Measurements from ENCODE around the gene GMDS.

The GMDS gene

DNA sequence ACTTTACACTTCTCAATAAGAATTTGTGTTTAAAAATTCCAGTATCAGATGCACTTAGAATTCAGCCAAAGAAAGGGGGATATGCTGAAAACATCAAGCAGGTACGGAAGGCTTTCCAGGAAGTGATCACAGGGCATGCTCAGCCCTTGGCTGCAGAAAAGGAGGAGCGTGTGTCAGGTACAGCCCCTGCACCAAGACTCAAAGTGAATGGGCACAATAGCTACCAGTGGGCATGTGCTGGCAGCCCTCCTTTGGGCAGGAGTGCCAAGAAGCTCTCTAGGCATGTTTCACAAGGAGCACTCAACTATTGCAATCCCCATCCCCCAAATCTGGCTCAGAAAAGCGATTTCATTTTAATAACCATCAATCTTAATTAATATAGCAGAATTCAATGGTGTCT lies 298.8 kb downstream of the GMDS start:
- TF ChIP-seq, protein P1, sequence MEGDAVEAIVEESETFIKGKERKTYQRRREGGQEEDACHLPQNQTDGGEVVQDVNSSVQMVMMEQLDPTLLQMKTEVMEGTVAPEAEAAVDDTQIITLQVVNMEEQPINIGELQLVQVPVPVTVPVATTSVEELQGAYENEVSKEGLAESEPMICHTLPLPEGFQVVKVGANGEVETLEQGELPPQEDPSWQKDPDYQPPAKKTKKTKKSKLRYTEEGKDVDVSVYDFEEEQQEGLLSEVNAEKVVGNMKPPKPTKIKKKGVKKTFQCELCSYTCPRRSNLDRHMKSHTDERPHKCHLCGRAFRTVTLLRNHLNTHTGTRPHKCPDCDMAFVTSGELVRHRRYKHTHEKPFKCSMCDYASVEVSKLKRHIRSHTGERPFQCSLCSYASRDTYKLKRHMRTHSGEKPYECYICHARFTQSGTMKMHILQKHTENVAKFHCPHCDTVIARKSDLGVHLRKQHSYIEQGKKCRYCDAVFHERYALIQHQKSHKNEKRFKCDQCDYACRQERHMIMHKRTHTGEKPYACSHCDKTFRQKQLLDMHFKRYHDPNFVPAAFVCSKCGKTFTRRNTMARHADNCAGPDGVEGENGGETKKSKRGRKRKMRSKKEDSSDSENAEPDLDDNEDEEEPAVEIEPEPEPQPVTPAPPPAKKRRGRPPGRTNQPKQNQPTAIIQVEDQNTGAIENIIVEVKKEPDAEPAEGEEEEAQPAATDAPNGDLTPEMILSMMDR (IDR thresholded peaks at IDR 0.05; ENCODE audit: insufficient read depth, low read depth, low read length, missing control alignments), result no peak
- peak; percentile 52 for DNase-seq (ENCODE audit: low read depth)
- peak overlapping the region; percentile 6 for H3K4me3 ChIP-seq (ENCODE audit: low read length)

DNA sequence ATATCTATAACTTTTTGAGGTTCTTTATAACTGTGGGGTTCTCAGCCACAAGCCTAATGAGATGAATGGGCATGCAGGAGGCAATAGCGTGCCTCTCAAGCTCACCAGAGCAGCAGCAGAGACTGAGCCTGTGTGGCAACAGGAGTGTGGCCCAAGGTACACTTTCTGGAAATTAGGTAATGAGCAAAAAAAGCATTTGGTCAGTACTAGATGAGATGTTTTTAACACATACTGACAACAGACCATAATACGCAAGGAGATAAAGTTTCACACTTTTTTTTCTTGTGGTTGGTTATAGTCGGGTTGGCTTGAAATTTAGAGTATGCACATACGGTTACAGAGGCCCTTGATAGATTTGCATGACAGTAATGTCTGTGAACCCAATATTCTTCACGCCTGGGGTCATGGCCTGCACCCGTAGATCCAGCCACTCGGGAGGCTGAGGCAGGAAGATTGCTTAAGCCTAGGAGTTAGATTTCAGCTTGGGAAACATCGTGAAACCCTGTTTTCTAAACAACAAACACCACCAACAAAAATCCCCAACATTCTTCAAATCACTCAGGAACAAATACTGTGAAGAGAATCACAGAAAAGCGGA lies 300.1 kb downstream of the GMDS start:
- H3K4me3 ChIP-seq (ENCODE audit: low read length), result no peak overlapping the region
- no peak for DNase-seq (ENCODE audit: low read depth)
- TF ChIP-seq, protein P1 (IDR thresholded peaks at IDR 0.05; ENCODE audit: insufficient read depth, low read depth, low read length, missing control alignments), result no peak

DNA sequence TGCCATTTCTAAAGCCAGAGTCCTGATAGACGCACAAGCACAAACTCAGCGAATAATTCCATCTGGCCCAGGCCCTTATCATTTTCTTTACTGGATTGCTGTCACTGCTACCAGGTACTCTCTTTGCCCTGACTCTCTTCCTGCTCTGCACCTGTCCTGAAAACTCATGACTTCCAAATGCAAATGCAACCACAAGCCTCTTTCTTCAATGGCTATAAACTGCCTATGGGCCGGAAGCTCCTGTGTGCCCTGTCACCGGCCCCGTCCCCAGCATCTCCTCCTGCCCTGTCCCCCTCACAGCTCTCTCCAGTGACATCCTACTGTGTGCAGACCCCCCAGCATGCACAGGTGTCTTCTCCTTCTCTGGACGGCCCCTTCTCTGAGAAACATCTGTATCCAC lies 302.6 kb downstream of the GMDS start:
- DNase-seq (ENCODE audit: low read depth), result no peak
- TF ChIP-seq, protein P1 (IDR thresholded peaks at IDR 0.05; ENCODE audit: insufficient read depth, low read depth, low read length, missing control alignments), result no peak
- H3K4me3 ChIP-seq (ENCODE audit: low read length), result no peak overlapping the region

DNA sequence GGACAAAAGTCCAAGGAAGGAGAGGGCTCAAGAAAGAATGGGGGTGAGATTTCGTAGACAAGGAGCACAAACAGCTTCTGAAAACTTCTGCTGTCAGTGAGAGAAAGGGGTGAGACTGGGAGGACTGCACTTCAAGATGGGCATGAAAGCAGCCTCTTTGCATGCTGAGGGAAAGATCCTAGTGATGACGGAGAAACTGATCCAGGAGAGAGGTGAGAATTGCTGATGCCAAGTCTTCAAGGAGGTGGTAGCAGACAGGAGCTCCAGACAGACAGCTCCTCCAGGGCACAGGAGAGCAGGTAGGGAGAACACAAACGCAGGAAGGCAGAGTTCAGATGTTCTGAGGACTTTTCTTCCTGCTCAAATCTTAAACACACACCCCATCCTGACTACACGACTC lies 303.9 kb downstream of the GMDS start:
- no peak for DNase-seq (ENCODE audit: low read depth)
- TF ChIP-seq, protein P1 (IDR thresholded peaks at IDR 0.05; ENCODE audit: insufficient read depth, low read depth, low read length, missing control alignments), result no peak
- H3K4me3 ChIP-seq (ENCODE audit: low read length), result no peak overlapping the region

DNA sequence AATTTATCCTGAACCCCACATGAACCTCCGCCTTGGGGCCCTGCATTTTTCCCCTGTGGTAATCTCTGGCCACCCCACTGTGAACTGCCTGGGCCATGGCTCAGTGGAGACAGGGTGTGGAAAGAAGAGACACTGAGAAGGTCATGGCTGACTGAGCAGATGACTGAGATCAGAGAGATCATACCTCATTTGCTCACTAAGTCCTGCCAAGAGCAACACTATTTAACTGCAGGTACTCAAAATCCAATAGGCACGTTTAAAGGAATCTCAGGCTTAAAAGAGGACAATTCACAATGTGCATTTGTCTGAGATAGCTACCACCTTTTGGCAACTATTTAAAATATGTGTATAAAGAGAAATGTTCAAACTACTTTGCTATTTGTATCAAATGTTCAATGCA lies 305.0 kb downstream of the GMDS start:
- DNase-seq (ENCODE audit: low read depth), result no peak
- TF ChIP-seq, protein P1 (IDR thresholded peaks at IDR 0.05; ENCODE audit: insufficient read depth, low read depth, low read length, missing control alignments), result no peak

DNA sequence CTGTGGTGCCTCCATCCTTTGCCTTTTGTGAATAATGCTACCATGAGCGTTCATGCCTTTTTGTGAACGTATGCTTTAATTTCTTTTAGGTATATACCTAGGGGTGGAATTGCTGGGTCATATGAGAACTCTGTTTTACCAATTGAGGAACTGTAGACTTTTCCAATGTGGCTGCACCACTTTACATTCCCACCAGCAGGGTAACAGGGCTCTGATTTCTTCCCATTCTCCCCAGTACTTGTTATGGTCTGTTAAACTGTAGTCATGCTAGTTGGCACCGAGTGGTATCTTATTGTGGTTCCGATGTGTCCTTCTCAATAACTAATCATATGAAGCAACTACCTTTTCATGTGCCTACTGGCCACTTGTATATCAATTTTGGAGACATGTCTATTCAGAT lies 312.1 kb downstream of the GMDS start:
- no peak for DNase-seq (ENCODE audit: low read depth)
- TF ChIP-seq, protein P1 (IDR thresholded peaks at IDR 0.05; ENCODE audit: insufficient read depth, low read depth, low read length, missing control alignments), result no peak
- no peak overlapping the region for H3K4me3 ChIP-seq (ENCODE audit: low read length)

More for the DNA sequence above, 305.0 kb downstream of the GMDS start:
- H3K4me3 ChIP-seq (ENCODE audit: low read length), result no peak overlapping the region

DNA sequence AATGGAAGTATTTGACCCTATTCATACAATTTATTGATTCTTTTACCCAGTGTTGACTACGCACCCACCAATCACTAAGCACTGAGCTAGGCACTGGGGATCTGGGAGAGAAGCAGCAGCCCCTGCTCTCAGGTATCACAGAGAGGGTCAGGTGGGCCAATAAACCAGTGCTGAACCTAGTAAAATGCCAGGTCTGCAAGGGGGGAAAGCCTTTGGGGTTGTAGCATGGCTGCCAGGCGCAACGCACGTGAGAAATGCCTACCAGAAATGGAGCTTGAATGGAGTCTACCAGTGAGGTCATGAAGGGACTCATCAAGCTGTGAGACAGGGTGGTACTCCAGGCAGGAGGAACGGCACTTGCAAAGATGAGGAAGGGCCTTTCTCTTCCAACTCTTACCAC lies 313.6 kb downstream of the GMDS start:
- TF ChIP-seq, protein P1 (IDR thresholded peaks at IDR 0.05; ENCODE audit: insufficient read depth, low read depth, low read length, missing control alignments), result no peak
- DNase-seq (ENCODE audit: low read depth), result no peak
- H3K4me3 ChIP-seq (ENCODE audit: low read length), result no peak overlapping the region

All from epithelial cell of esophagus (primary cell).